WTC11 (cell line): ENCODE data around the gene CTDP1. TPM values are rescaled to one million over a fixed set of nuclear protein-coding genes. Genes with fewer than 3 reads are reported as not detected.

Source experiments
- ATF1 ChIP-seq: sonication (generic); formaldehyde crosslinking; IDR thresholded peaks from 2 replicates; pipeline ENCODE4 v1.8.1; 2023; ENCODE audit warnings: mild to moderate bottlenecking, moderate library complexity, missing genetic modification reagents
- ATF3 ChIP-seq: sonication (generic); formaldehyde crosslinking; conservative IDR thresholded peaks from 2 replicates; pipeline ENCODE4 v1.8.1; 2022; ENCODE audit warnings: mild to moderate bottlenecking, missing genetic modification reagents
- ATF6 ChIP-seq: sonication (generic); formaldehyde crosslinking; IDR thresholded peaks from 2 replicates; pipeline ENCODE4 v1.8.1; 2023; ENCODE audit warnings: mild to moderate bottlenecking, missing genetic modification reagents
- E2F1 ChIP-seq: sonication (generic); formaldehyde crosslinking; IDR thresholded peaks from 2 replicates; pipeline ENCODE4 v1.8.0; 2022; ENCODE audit warnings: mild to moderate bottlenecking, missing genetic modification reagents
- FOXK1 ChIP-seq: sonication (generic); formaldehyde crosslinking; IDR thresholded peaks from 2 replicates; pipeline ENCODE4 v1.8.0; 2022; ENCODE audit warnings: mild to moderate bottlenecking, moderate library complexity, missing genetic modification reagents
- GABPB1 ChIP-seq: sonication (generic); formaldehyde crosslinking; IDR thresholded peaks from 2 replicates; pipeline ENCODE4 v1.8.1; 2023; ENCODE audit warnings: mild to moderate bottlenecking, missing genetic modification reagents
- GRHL2 ChIP-seq: fragments of 250-450 bp; sonication (Bioruptor Pico); IDR thresholded peaks from 2 replicates; pipeline ENCODE4 v1.8.0; 2022; ENCODE audit warnings: mild to moderate bottlenecking, moderate library complexity; ENCODE audit not compliant: insufficient replicate concordance, severe bottlenecking
- GTF2I ChIP-seq: fragments of 250-450 bp; sonication (Bioruptor Pico); conservative IDR thresholded peaks from 2 replicates; pipeline ENCODE4 v1.4.0; 2021; ENCODE audit warnings: mild to moderate bottlenecking
- IRF2 ChIP-seq: sonication (generic); formaldehyde crosslinking; IDR thresholded peaks from 2 replicates; pipeline ENCODE4 v1.8.0; 2022; ENCODE audit warnings: low read depth, missing genetic modification reagents, borderline replicate concordance
- JUN ChIP-seq: sonication (generic); formaldehyde crosslinking; IDR thresholded peaks from 2 replicates; pipeline ENCODE4 v1.8.0; 2023; ENCODE audit warnings: mild to moderate bottlenecking, missing genetic modification reagents
- OVOL2 ChIP-seq: fragments of 250-450 bp; sonication (Bioruptor Pico); IDR thresholded peaks from 2 replicates; pipeline ENCODE4 v1.9.0; 2021; ENCODE audit warnings: mild to moderate bottlenecking, borderline replicate concordance
- RELA ChIP-seq: sonication (generic); formaldehyde crosslinking; IDR thresholded peaks from 2 replicates; pipeline ENCODE4 v1.8.1; 2022; ENCODE audit warnings: missing genetic modification reagents, mild to moderate bottlenecking, borderline replicate concordance
- SMAD4 ChIP-seq: sonication (generic); formaldehyde crosslinking; IDR thresholded peaks from 2 replicates; pipeline ENCODE4 v1.8.0; 2022; ENCODE audit warnings: mild to moderate bottlenecking, missing genetic modification reagents
- ZBTB21 ChIP-seq: sonication (generic); formaldehyde crosslinking; IDR thresholded peaks from 2 replicates; pipeline ENCODE4 v1.8.1; 2023; ENCODE audit warnings: mild to moderate bottlenecking, missing genetic modification reagents, borderline replicate concordance
- ZNF121 ChIP-seq: sonication (generic); formaldehyde crosslinking; IDR thresholded peaks from 2 replicates; pipeline ENCODE4 v1.8.0; 2023; ENCODE audit warnings: missing genetic modification reagents
- ZNF138 ChIP-seq: sonication (generic); formaldehyde crosslinking; conservative IDR thresholded peaks from 2 replicates; pipeline ENCODE4 v1.8.1; 2022; ENCODE audit warnings: mild to moderate bottlenecking, moderate library complexity, missing genetic modification reagents
- ZNF317 ChIP-seq: sonication (generic); formaldehyde crosslinking; IDR thresholded peaks from 2 replicates; pipeline ENCODE4 v1.8.1; 2023; ENCODE audit warnings: low read depth, mild to moderate bottlenecking, moderate library complexity, missing genetic modification reagents, borderline replicate concordance
- total RNA-seq: library from RNA; stranded (reverse); gene quantifications from 3 replicates; pipeline ENCODE4 v1.2.3, GENCODE V29; 2021
- TF ChIP-seq, protein P1 (sequence below): sonication (generic); formaldehyde crosslinking; IDR thresholded peaks from 2 replicates; pipeline ENCODE4 v1.8.1; 2022; ENCODE audit warnings: mild to moderate bottlenecking, missing genetic modification reagents, moderate library complexity, borderline replicate concordance
- TF ChIP-seq, protein P2 (sequence below): sonication (generic); formaldehyde crosslinking; IDR thresholded peaks from 2 replicates; pipeline ENCODE4 v1.8.0; 2023; ENCODE audit warnings: missing genetic modification reagents, mild to moderate bottlenecking, borderline replicate concordance
- TF ChIP-seq, protein P3 (sequence below): sonication (generic); formaldehyde crosslinking; IDR thresholded peaks from 2 replicates; pipeline ENCODE4 v1.8.0; 2022; ENCODE audit warnings: missing genetic modification reagents

CTDP1 gene
- total RNA-seq, 1 experiment from 2014 or later, result 39.7 TPM

DNA sequence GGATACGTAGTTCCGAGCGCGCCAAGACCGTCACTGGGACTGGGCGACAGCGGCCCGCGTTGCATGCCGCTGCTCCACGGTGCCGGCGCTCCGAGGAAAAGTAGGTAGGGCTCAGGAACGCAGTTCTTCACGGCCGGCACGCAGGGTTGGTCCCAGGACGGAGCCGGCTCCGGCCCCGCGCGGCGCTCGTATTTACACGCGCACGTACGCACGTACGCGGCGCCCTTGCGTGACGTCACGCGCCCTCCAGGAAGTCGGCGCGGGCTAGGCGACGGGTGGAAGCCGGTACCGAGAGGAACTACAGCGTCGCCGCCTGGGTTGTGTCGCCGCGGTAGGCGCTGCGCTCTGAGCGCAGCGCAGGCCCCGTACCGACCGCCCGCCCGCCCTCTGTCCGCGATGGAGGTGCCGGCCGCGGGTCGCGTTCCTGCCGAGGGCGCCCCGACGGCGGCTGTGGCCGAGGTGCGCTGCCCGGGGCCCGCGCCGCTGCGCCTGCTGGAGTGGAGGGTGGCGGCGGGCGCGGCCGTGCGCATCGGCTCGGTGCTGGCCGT, at the start of gene CTDP1 (continued):
- TF ChIP-seq E2F1 (CRISPR knock-in tag) (no peak), GRHL2 (CRISPR knock-in tag) (no peak), FOXK1 (CRISPR knock-in tag) (peak; percentile 90), RELA (CRISPR knock-in tag) (no peak), IRF2 (no peak), ZNF317 (CRISPR knock-in tag) (no peak), ZBTB21 (CRISPR knock-in tag) (no peak; the same call in 1 of the 2 replicates), ZNF121 (no peak), JUN (no peak), GTF2I (CRISPR knock-in tag) (no peak), ATF6 (no peak), ATF3 (CRISPR knock-in tag) (no peak), GABPB1 (no peak), SMAD4 (CRISPR knock-in tag) (no peak), ZNF138 (CRISPR knock-in tag) (no peak), OVOL2 (CRISPR knock-in tag) (no peak), ATF1 (0 out of 2 replicates have a peak, but pooled peaks have one; percentile 85)
- TF ChIP-seq, protein P1, sequence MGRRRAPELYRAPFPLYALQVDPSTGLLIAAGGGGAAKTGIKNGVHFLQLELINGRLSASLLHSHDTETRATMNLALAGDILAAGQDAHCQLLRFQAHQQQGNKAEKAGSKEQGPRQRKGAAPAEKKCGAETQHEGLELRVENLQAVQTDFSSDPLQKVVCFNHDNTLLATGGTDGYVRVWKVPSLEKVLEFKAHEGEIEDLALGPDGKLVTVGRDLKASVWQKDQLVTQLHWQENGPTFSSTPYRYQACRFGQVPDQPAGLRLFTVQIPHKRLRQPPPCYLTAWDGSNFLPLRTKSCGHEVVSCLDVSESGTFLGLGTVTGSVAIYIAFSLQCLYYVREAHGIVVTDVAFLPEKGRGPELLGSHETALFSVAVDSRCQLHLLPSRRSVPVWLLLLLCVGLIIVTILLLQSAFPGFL (CRISPR knock-in tag), result no peak
- TF ChIP-seq, protein P2, sequence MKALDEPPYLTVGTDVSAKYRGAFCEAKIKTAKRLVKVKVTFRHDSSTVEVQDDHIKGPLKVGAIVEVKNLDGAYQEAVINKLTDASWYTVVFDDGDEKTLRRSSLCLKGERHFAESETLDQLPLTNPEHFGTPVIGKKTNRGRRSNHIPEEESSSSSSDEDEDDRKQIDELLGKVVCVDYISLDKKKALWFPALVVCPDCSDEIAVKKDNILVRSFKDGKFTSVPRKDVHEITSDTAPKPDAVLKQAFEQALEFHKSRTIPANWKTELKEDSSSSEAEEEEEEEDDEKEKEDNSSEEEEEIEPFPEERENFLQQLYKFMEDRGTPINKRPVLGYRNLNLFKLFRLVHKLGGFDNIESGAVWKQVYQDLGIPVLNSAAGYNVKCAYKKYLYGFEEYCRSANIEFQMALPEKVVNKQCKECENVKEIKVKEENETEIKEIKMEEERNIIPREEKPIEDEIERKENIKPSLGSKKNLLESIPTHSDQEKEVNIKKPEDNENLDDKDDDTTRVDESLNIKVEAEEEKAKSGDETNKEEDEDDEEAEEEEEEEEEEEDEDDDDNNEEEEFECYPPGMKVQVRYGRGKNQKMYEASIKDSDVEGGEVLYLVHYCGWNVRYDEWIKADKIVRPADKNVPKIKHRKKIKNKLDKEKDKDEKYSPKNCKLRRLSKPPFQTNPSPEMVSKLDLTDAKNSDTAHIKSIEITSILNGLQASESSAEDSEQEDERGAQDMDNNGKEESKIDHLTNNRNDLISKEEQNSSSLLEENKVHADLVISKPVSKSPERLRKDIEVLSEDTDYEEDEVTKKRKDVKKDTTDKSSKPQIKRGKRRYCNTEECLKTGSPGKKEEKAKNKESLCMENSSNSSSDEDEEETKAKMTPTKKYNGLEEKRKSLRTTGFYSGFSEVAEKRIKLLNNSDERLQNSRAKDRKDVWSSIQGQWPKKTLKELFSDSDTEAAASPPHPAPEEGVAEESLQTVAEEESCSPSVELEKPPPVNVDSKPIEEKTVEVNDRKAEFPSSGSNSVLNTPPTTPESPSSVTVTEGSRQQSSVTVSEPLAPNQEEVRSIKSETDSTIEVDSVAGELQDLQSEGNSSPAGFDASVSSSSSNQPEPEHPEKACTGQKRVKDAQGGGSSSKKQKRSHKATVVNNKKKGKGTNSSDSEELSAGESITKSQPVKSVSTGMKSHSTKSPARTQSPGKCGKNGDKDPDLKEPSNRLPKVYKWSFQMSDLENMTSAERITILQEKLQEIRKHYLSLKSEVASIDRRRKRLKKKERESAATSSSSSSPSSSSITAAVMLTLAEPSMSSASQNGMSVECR (CRISPR knock-in tag), result no peak; the same call in 1 of the 2 replicates
- TF ChIP-seq, protein P3, sequence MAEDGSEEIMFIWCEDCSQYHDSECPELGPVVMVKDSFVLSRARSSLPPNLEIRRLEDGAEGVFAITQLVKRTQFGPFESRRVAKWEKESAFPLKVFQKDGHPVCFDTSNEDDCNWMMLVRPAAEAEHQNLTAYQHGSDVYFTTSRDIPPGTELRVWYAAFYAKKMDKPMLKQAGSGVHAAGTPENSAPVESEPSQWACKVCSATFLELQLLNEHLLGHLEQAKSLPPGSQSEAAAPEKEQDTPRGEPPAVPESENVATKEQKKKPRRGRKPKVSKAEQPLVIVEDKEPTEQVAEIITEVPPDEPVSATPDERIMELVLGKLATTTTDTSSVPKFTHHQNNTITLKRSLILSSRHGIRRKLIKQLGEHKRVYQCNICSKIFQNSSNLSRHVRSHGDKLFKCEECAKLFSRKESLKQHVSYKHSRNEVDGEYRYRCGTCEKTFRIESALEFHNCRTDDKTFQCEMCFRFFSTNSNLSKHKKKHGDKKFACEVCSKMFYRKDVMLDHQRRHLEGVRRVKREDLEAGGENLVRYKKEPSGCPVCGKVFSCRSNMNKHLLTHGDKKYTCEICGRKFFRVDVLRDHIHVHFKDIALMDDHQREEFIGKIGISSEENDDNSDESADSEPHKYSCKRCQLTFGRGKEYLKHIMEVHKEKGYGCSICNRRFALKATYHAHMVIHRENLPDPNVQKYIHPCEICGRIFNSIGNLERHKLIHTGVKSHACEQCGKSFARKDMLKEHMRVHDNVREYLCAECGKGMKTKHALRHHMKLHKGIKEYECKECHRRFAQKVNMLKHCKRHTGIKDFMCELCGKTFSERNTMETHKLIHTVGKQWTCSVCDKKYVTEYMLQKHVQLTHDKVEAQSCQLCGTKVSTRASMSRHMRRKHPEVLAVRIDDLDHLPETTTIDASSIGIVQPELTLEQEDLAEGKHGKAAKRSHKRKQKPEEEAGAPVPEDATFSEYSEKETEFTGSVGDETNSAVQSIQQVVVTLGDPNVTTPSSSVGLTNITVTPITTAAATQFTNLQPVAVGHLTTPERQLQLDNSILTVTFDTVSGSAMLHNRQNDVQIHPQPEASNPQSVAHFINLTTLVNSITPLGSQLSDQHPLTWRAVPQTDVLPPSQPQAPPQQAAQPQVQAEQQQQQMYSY (CRISPR knock-in tag), result no peak
